Limb (tissue), 2 donors: ENCODE measurements around the gene NRGN.

Experiments
- DNase-seq, 2 donors: peaks; one replicate each; pipeline ENCODE4 v3.0.0-alpha.2; 2016; ENCODE audit errors: extremely low spot score in 2 of 2

NRGN gene

DNA sequence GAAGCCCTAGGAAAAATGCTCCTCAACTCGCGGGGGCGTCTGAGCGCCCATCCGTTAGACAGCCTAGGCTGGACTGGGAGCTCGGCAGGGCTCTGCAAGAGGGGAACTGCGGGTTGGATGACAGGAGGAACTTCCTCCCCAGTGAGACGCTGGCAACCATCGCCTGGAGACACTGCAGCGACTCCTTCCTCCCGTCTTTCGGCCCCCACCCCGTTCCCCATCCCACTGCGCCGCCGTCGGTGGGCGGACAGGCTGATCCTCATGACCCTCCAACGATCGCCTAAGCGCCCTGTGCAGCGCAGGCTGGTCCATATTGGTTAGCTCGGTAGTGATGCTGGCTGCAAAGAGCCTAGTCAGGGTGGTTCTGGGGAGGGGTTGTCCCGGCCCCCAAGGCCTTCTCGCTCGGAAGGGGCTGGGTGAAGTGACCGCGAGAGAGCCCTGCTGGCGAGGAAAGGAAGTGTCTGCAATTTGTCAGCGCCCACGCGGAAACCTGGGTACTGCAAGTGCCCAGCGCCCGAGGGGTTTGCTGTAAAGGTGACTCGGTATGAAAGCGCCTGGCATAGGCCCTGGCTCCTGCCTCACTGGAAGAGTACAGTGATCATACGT lies 638 bp downstream of the NRGN start:
- DNase-seq, result no peak

DNA sequence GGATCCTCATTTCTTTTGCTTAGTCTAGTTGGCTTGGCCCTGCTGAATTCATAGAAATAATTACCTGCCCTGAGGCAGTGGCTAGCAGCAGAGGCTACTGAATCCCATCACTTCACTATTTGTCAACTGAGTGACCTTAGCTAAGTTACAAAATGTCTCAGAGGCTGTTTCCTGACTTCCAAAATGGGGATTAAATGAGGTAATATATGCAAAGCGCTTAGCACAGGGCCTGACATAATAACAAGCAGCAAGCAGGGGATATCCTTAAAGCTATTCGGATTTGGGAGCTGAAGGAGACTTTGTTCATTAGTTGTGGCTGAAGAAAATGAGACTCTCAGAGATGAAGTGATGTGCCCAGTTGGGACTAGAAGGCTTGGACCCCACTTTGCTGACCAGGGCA lies 2.8 kb downstream of the NRGN start:
- no peak for DNase-seq

DNA sequence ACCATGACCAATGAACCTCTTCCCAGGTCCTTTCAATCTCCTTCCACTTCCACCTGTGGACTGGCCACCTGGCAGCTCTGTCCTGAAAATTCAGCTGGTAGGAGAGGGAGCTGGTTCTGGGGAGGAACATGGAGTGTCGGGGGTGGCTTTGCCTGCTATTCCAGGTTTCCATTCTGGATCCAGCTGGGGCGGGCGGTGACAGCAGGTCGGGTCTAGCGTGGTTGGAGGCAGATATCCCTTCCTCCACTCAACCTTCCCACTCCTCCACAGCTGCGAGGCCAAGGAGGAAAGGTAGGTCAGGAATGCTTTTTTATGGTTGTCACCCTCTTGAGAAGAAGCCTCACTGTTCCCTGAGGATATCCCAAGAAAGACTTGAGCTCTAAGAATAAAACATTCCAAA lies 3.3 kb downstream of the NRGN start:
- no peak for DNase-seq

DNA sequence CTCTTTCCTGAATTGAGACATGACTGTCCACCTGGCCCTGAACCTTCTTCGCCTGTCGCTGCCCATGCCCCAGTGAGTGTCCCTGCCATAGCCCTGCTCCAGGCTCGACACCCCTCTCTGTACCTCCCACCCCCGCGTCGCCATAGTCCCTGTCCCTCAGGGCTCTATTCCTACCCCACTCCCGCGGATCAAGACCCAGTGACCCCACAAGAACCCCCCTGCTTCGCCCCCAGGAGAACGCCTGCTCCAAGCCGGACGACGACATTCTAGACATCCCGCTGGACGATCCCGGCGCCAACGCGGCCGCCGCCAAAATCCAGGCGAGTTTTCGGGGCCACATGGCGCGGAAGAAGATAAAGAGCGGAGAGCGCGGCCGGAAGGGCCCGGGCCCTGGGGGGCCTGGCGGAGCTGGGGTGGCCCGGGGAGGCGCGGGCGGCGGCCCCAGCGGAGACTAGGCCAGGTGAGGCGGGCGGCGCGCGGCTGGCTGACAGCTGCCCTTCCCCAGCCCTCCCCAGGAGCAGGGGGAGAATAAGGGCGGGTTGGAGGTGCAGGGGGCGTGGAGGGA lies 5.6 kb downstream of the NRGN start:
- DNase-seq, result peak in 1 of 2 donors; percentile 34

DNA sequence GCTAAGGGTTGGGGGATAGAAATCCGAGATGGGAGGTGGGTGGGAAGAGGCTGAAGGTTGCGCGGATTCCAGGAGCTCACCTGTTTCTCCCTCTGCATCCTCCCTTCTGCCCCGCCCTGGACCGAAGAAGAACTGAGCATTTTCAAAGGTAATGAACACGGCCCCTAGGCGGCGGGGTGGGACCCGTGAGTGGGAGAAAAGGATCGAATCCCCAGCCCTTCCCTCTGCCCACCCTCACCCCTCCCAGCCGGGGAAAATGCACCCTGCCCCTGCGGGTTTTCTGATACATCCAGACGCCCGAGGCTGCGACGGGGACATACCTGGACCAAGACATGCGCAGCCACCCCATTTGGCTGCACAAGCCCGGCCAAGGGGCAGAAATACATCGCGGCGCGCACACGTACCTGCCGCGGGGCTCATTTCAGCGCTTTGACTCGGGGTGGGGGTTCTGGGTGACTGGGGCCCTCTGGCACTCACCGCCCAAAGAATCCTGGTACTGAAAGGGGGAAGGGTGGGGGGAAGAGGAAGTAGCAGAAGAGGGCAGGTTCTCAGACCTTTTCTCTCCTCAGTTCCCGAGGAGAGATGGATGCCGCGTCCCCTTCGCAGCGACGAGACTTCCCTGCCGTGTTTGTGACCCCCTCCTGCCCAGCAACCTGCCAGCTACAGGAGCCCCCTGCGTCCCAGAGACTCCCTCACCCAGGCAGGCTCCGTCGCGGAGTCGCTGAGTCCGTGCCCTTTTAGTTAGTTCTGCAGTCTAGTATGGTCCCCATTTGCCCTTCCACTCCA lies 6.3 kb downstream of the NRGN start:
- DNase-seq, result peak in 1 of 2 donors; percentile 41

DNA sequence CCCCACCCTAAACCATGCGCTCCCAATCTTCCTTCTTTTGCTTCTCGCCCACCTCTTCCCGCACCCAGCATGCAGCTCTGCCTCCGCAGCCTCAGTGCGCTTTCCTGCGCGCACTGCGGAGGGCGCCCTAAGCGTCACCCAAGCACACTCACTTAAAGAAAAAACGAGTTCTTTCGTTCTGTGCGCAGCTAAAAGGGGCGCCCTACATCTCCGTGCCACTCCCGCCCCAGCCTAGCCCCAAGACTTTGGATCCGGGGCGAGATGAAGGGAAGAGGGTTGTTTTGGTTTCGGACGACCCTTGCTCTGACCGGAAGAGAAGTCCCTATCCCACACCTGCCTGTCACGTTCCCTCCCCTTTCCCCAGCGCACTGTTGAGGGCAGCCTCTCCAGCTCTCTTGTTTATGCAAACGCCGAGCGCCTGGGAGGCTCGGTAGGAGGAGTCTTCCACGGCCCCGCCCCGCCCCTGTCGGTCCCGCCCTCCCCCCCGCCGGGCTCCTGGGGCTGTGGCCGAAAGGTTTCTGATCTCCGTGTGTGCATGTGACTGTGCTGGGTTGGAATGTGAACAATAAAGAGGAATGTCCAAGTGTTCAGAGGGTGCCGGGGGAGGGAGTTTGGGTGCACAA lies 7.0 kb downstream of the NRGN start:
- DNase-seq, result peak in 1 of 2 donors; percentile 64

DNA sequence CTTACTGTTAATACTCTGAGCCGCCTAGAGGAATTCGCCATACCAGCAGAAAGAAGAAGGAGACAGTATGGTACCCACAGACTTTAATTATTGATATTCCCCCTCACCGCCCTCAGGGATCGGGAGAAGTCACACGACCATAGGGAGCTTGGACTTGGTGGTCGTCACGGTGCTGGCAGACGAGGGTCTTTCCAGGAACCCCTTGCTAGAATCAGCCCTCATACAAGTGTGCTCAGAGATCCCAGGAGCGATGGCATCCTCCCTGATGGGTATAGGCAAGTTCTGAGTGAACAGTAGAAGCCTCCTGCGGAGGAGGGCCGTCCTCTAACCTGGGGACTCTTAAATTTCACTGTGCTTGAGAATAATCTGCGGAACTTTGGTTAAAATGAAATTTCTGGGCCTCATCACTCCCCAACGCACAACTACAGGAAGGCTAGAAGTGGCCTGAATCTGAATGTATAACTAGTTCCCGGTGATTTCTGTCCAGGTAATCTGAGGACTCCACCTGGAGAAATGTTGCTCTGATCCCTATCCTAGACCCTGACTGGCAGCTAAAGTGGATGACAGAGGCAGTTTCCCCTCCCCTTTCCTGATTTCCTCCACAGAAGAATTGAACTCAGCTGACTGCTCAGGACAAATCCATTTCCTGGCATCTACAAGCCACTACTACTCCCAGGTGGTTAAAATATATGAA lies 7.8 kb downstream of the NRGN start:
- no peak for DNase-seq

DNA sequence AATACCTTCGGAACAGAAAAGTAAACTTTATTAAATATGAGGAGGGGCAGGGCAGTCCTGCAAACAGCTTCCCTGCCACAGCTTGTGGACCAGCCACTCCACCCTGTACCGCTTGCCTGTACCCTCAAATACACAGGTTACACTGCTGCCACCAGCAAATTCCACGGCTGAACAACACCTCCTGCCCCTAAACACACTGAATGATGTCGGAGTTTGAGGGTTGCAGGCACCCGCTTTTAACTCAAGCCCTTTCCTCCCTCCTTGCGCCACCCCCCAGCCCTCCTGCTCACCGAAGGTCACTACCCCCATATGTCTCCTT lies 8.3 kb downstream of the NRGN start:
- DNase-seq, result no peak

DNA sequence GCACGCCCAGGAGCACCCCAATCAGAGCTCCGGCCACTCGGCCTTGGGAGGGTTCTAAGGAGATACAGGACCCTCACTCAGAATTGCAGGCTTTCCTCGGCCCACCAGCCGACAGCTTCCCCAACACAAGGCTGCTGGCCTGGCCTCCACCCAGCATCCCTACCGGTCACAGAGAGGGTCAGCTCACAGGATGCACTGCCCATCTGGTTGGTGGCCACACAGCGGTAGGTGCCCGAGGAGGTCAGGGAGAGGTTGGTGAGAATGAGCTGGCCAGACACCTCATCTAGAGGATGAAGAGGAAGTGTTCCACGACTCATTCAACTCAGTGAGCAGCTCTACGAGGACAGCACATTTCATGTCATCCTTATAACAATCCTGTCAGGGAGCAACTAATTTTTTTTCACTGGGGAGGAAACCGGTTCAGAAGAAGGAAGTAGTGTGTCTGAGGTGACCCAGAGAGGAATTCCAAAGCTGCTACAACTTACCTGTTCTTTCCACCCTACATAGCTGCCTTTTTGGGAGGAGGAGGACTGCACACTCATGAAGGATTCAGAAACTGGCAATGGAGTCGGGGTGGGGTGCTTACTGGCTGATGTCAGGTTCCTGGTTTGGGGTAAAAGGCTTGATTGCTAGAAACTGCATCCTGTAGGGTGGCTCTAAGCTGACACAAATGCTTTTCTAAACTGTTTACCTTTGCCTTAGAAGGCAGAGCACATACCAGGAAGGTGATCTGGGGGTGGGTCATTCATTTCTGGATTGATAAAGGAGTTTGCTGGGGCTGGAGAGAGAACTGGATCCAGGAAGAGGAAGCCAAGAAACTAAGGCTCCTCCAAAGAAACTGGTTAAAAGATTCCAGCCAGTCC lies 9.0 kb downstream of the NRGN start:
- DNase-seq, result peak in 1 of 2 donors; percentile 27

DNA sequence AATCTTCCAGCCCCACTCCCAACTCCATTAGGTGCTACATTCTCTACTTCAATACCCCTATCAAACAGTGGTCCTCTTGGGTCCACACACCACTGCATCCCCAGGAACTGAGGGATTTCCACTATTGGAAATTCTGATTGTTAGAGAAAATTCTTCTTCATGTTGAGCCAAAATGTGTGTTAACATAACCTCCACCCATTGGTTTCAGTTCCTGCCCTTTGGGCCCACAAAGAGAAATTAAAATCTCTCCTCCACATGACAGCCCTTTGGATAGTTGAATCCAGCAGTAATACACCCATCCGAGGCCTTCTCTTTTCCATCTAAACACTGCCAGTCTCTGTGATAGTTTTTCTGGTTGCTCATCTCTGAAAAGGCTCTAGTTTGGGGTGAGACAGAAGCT lies 10.2 kb downstream of the NRGN start:
- no peak for DNase-seq

DNA sequence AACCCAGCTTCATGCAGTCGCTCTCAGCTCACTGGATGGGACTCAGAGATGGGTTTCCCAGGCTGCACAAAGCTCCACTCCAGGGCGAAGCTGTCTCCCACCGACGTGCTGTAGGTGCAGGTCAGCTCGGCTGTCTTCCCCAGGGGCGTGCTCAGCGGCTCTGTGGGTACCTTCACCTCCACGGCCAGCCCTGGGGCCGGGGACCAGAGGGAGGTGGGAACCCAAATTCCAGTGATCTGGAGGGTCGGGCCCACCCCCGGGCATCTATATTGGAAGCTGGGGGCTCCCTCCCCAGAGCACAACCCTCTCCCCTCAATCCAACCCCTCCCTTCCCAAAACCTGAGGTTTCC lies 11.6 kb downstream of the NRGN start:
- DNase-seq, result no peak

DNA sequence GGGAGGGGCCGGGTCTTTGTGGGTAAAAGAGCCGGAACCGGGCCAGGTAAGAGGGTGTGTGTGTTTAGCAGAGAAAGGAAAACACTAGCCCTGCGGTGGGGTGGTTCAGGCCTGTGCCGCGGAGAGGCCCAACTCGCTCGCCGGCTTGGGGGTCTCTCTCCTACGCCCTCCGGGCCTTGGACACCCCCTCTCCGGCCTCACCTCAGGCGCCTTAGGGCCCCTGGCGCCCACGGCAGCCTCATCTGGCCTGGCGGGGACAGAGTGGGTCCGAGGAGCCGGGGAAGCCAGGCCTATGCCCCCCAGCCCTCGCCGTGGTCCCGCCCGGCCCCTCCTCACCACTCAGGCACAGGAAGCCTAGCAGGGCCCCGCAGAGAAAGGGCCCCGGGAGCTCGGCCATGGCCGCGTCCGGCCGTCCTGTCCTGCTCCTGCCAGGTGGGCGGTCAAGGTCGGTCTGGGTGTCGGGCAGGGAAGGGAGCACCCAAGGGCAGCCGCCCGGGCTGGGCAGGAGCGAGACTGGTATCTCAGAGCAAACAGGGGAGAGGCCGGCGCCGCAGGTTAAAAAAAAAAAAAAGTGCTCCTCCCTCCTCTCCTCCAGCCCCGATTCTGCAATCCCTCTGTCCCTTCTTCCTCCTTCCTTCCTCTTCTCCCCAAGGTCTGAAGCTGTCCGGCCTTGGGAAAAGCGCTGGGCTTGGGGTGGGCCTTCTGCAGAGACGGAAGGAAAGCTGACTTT lies 12.2 kb downstream of the NRGN start, which contains the start of gene VSIG2:
Gene VSIG2, minus strand, starts transcription at position 515 of the 730 bp plus-strand sequence. Its CDS starts 118 bp downstream, at position 397.
- no peak for DNase-seq

DNA sequence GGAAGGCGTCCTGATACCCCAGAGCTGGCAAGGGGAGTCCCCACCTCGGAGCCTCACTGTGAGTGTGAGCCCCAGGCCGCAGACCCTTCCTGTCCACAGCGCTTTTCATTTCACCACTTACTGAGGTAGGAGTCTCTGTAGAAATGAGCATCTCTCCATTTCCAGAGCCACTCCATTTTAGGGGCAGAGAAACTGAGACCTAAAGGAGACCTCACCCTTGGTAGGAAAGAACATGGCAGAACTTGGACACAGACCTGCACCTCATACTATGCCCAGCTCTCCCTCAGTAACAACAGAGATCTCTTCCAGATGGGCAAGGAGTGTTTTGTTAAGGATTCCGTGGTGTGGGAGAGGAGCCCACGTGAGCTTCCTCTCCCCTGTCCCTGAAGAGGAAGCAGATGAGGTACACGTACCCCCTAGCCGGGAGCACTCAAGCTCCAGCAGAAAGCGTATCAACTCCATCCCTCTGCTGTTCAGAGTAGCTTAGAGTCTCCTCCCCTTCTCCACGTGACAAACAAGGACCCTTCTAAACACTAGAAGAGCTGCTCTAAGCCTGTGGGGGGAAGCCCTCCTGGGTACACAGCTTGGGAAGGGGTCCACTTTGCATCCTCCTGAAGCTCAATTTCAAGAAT lies 12.8 kb downstream of the NRGN start:
- no peak for DNase-seq

DNA sequence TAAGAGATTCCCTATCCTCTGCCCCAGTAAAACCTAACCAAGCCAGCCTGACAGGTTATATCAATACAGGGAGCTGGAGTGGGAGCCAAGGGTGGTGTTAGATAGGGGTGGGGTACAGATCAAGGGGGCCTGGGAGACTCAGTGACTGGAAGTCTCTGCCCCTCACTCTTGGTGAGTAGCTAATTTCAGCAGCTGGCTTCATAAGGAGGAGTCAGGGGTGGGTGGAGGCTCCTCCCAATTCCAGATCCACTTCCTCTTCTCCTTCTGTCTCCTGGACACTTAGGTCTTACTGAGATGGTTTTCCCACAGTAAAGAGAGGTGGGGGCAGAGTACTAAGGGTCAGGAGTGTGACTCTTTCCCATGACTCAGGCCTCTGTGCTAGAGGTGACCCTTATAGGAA lies 13.5 kb downstream of the NRGN start:
- no peak for DNase-seq

DNA sequence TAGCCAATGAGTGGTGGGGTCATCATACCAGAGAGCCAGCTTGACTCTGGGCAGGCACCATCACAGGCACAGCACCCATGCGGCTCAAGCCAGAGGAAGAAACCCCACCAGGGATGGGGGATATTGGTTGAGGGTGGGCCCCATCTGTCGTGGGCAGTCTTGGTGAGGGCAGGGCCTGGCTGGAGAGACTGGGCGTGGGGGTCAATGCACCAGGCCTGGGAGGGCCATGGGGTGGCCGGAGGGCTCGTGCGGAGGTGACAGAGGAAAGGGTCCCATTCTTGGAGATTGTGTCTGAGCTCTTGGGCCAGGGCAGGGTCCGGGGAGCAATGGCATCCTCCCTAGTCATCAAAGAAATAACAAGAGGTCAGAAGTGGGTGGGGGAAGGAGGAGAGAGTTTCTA lies 13.9 kb downstream of the NRGN start:
- no peak for DNase-seq

DNA sequence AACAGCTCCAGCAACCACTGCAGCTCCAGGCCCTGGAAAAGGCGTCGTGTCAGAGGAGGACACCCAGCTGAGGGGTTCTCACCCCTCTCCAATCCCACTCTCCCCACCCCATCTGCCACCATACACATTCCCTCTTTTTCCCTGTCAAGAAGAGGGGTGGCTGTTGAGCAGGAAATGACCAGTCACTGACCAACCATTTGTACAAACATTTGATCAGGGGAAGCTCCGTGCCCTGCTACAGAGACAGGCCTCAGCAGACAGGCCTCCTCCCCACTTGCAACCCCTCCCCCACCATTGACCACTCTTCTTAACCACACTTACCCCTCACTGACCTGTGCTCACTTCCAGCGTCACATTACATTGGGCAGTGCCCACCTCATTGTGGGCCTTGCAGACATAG lies 14.6 kb downstream of the NRGN start:
- no peak for DNase-seq

DNA sequence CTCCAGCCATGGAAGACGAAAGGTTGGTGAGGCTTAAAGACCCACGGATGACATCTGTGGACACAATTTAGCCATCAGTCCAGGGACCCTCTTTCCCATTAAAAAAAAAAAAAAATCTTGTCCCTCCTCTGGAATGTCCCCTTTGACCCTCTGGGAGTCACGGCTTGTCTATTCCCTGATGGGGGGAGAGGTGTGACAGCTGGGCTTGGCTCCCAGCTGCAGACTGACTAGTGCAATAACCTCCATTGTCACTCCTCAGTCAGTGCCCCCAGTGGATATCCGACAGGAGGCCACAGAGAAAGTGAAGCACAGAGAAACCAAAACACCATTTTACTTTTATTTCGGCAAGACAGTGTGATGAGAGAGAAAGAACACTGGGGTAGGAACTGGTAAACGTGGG lies 15.0 kb downstream of the NRGN start:
- DNase-seq, result no peak

DNA sequence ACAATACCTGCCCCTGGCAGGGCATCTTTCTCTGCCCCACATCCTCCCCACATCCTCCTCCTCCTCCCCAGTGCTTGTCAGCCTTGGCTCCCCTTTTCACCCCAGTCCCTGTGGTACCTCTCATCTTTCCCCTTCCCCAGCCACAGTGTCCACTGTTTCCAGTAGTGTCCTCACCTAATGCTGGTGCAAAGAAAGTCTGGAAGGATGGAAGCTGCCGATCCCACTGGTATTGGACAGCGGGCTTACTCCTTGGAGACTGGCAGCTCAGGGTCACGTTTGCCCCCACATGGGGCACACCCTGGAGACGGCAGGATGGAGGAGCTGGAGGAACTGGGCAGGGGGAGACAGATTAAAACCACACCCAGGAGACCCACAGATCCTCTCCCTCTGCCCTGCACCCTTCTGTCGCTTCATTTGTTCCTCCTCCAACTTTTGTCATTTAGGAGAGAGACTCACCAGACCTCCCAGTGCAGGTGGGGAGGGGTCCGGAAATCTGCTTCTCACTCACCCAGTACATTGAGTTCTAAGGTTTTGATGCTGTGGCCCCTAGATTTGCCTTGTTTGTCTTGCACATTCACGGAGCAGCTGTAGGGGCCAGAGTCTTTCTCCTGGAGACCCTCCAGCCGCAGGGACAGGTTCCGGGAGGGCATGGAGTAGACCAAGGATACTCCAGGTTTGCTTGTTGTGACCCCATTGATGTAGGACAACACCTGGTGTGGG lies 16.5 kb downstream of the NRGN start:
- DNase-seq, result no peak

DNA sequence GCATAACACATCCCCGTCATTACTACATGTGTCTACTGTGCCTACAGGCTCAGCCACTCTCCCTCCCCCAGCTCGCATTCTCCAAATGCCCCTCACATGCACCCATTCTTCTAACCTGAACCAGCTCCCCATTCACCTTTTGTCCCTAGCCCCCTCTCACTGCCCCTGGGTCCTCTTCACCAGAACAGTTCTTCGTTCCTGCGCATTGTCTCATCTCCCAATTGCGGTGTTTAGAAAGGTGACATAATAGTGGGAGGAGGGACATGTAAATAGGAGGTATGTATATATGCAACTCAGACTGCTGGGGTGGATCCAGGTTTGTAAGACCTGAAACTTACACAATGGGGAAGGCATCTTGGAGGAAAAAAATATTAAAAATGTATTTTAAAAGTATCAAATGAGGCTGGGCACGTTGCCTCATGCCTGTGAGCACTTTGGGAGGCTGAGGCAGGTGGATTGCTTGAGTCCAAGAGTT lies 17.0 kb downstream of the NRGN start:
- no peak for DNase-seq
